Ectodermal cell (in vitro differentiated cells): ENCODE measurements around the gene CRCP.
"Not testable (repeated sequence)": the region's sequence is repeated elsewhere in the genome, so short reads cannot be mapped to it uniquely, and the experiment has no call there.

Experiments used
- H3K27ac ChIP-seq: 2 replicates; pipeline ENCODE4 v1.7.0; 2013; ENCODE audit warnings: mild to moderate bottlenecking, low read depth, low read length; ENCODE audit not compliant: insufficient read depth, poor library complexity, severe bottlenecking
- H3K27me3 ChIP-seq: 2 replicates; pipeline ENCODE4 v1.7.0; 2013; ENCODE audit warnings: mild to moderate bottlenecking, low read length; ENCODE audit not compliant: insufficient read depth, control insufficient read depth, poor library complexity, severe bottlenecking
- H3K36me3 ChIP-seq: one replicate; pipeline ENCODE4 v1.7.0; 2013; ENCODE audit warnings: low read length; ENCODE audit not compliant: control insufficient read depth, insufficient read depth
- H3K4me1 ChIP-seq: one replicate; pipeline ENCODE4 v1.7.0; 2013; ENCODE audit warnings: low read length; ENCODE audit not compliant: control insufficient read depth, insufficient read depth
- H3K4me3 ChIP-seq: 2 replicates; pipeline ENCODE4 v1.7.0; 2013; ENCODE audit warnings: low read depth, low read length, control low read depth; ENCODE audit not compliant: insufficient read depth
- H3K9me3 ChIP-seq: 2 replicates; pipeline ENCODE4 v1.7.0; 2013; ENCODE audit warnings: mild to moderate bottlenecking, low read length, moderate library complexity; ENCODE audit not compliant: control insufficient read depth
- WGBS, 2 experiments: methylation state at CpG; one replicate each; pipeline ENCODE4 v1.1.7; 2013; ENCODE audit warnings: missing lambda C conversion rate in 2 of 2; 5-methylcytosine and 5-hydroxymethylcytosine counted together

Gene CRCP

DNA sequence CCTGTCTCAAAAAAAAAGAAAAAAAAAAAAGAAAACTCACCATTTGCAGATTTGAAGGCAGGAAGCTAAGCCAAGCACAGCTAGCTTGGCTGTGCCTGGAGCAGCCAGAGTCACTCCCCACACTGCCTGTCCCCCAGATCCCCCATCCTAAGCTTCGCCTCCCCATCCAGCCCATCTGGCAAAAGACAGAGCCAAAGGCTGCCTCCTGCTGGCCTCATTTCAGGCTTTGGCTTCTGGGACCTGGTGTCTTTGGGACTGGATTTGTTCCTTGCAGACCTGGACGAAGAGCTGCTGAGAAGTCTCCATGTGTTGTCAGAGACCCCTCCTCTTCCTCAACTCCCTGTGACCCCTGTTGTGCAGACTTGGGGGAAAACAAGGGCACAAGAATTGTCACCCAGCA is 31.0 kb upstream of the CRCP start:
- Histone ChIP-seq H3K36me3 (no peaks in the 10 kb centered on the region), H3K9me3 (no peaks in the 10 kb centered on the region), H3K4me3 (no peak overlapping the region), H3K27ac (no peak overlapping the region), H3K4me1 (peaks cover 2% of the 10 kb centered on the region), H3K27me3 (no peaks in the 10 kb centered on the region)
- WGBS, 2 experiments, result 74 to 80% methylated on average over 2 of the region's 2 CpGs

DNA sequence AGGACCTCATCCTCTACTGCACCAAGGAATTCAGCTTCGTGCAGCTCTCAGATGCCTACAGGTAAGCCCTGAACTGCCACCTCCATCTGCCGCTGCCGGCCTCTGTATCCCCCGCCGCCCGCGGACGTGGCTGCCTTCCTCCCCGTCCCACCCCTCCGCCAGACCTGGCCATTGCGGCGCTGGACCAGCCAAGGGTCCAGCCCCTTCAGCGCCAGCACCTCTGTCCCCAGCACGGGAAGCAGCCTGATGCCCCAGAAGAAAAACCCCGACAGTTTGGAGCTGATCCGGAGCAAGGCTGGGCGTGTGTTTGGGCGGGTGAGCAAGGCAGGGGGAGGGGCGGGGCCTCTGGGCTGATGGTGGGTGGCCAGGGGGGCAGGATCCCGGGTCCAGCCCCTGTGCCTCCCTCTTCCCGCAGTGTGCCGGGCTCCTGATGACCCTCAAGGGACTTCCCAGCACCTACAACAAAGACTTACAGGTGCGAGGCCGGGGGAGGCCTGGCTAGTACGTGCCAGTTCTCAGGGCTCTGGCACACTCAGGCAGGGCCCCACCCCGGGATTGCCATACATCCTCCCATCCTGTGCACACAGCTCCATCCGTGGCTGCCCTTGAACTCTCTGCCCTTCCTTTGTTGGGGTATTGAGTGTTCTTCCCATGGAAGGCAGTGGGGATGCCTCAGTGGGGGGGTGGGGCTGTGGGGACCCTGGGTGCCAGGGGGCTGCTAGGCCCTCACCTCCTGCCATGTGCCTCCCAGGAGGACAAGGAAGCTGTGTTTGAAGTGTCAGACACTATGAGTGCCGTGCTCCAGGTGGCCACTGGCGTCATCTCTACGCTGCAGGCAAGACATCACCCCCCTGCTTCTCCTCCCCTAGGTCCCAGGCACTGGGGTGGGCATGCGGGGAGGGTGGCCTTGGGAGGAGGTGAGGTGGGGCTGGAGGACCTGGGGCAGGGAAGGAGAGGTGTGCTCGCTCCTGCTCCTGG is 25.5 kb upstream of the CRCP start:
- H3K4me1 ChIP-seq, result peaks cover 2% of the 10 kb centered on the region
- WGBS, 2 experiments, result 87 to 90% methylated on average over 32 of the region's 32 CpGs
- H3K9me3 ChIP-seq, result no peaks in the 10 kb centered on the region
- H3K36me3 ChIP-seq, result no peaks in the 10 kb centered on the region
- no peak overlapping the region for H3K4me3 ChIP-seq
- H3K27me3 ChIP-seq, result no peaks in the 10 kb centered on the region
- no peak overlapping the region for H3K27ac ChIP-seq

GRCh38 chr7:66092654-66093053 is 22.0 kb upstream of the CRCP start:
- WGBS, 2 experiments, result 95 to 96% methylated on average over 19 of the region's 19 CpGs
- H3K27me3 ChIP-seq, result no peaks in the 10 kb centered on the region
- H3K4me1 ChIP-seq, result no peaks in the 10 kb centered on the region
- H3K9me3 ChIP-seq, result no peaks in the 10 kb centered on the region
- H3K4me3 ChIP-seq, result no peak overlapping the region
- H3K27ac ChIP-seq, result no peak overlapping the region
- H3K36me3 ChIP-seq, result no peaks in the 10 kb centered on the region

GRCh38 chr7:66095010-66095409 is 19.6 kb upstream of the CRCP start:
- 87 to 91% methylated on average over 4 of the region's 4 CpGs for WGBS, 2 experiments

DNA sequence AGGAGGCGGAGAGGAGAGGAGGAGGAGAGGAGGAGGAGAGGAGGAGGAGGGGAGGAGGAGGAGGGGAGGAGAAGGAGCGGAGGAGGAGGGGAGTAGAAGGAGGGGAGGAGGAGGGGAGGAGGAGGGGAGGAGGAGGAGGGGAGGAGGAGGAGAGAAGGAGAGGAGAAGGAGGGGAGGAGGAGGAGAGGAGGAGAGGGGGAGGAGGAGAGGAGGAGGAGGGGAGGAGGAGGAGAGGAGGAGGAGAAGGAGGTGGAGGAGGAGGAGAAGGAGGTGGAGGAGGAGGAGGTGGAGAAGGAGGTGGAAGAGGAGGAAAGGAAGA is 15.5 kb upstream of the CRCP start:
- Histone ChIP-seq H3K4me1 (no peaks in the 10 kb centered on the region), H3K27me3 (no peaks in the 10 kb centered on the region), H3K9me3 (no peaks in the 10 kb centered on the region), H3K4me3 (no peak overlapping the region), H3K27ac (no peak overlapping the region), H3K36me3 (no peaks in the 10 kb centered on the region)
- WGBS, 2 experiments, result no CpG with 5 or more reads among the region's 2 CpGs

More at GRCh38 chr7:66095010-66095409, 19.6 kb upstream of the CRCP start:
- Histone ChIP-seq H3K4me1 (no peaks in the 10 kb centered on the region), H3K27ac (no peak overlapping the region), H3K4me3 (no peak overlapping the region), H3K9me3 (no peaks in the 10 kb centered on the region), H3K36me3 (no peaks in the 10 kb centered on the region), H3K27me3 (no peaks in the 10 kb centered on the region)

GRCh38 chr7:66099551-66100407 is 14.9 kb upstream of the CRCP start:
- 9 to 10% methylated on average over 15 of the region's 15 CpGs for WGBS, 2 experiments
- Histone ChIP-seq H3K27me3 (no peaks in the 10 kb centered on the region), H3K9me3 (no peaks in the 10 kb centered on the region), H3K4me1 (no peaks in the 10 kb centered on the region), H3K27ac (no peak overlapping the region), H3K36me3 (no peaks in the 10 kb centered on the region), H3K4me3 (no peak overlapping the region)

DNA sequence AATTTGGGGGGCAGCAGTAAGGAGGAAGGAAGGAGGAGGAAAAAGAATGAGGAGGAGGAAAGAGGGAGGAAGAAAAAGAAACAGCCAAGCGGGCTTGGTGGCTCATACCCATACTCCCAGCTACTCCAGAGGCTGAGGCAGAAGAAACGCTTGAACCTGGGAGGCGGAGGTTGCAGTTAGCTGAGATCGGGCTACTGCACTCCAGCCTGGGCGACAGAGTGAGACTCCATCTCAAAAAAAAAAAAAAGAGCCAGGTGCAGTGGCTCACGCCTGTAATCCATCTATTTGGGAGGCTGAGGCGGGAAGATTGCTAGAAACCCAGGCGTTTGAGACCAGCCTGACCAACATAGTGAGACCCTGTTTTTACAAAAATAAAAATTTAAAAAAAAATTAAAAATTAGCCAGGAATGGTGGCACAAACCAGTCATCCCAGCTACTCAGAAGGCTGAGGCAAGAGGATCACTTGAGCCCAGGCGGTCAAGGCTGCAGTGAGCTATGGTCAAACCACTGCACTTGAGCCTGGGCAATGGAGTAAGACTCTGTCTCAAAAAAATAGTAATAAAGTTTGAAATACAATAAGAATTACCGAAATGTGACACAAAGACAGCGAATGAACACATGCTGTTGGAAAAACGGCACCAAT is 14.1 kb upstream of the CRCP start:
- Histone ChIP-seq H3K4me1 (no peaks in the 10 kb centered on the region), H3K4me3 (no peak overlapping the region), H3K27me3 (no peaks in the 10 kb centered on the region), H3K9me3 (no peaks in the 10 kb centered on the region), H3K27ac (no peak overlapping the region), H3K36me3 (no peaks in the 10 kb centered on the region)
- 68% methylated on average over 12 of the region's 12 CpGs for WGBS, 2 experiments

DNA sequence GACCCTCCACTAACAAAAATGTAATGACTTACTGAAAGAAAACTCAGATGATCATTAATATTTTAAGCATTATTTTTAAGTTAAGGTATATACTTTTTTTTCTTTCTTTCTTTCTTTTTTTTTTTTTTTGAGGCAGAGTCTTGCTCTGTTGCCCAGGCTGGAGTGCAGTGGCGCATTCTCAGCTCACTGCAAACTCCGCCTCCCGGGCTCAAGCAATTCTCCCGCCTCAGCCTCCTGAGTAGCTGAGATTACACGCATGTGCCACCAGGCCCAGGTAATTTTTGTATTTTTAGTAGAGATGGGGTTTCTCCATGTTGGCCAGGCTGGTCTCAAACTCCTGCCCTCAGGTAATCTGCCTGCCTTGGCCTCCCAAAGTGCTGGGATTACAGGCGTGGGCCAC is 12.5 kb upstream of the CRCP start:
- not testable (repeated sequence) for H3K27me3 ChIP-seq

GRCh38 chr7:66103994-66104393 is 10.7 kb upstream of the CRCP start:
- H3K27ac ChIP-seq, H3K4me3 ChIP-seq, H3K9me3 ChIP-seq, H3K4me1 ChIP-seq, H3K36me3 ChIP-seq, H3K27me3 ChIP-seq: not testable (repeated sequence)
- 90 to 93% methylated on average over 3 of the region's 3 CpGs for WGBS, 2 experiments

More for the DNA sequence above, 12.5 kb upstream of the CRCP start:
- H3K4me3 ChIP-seq, H3K4me1 ChIP-seq, H3K9me3 ChIP-seq, H3K36me3 ChIP-seq, H3K27ac ChIP-seq: not testable (repeated sequence)
- WGBS, 2 experiments, result 94 to 95% methylated on average over 6 of the region's 6 CpGs

DNA sequence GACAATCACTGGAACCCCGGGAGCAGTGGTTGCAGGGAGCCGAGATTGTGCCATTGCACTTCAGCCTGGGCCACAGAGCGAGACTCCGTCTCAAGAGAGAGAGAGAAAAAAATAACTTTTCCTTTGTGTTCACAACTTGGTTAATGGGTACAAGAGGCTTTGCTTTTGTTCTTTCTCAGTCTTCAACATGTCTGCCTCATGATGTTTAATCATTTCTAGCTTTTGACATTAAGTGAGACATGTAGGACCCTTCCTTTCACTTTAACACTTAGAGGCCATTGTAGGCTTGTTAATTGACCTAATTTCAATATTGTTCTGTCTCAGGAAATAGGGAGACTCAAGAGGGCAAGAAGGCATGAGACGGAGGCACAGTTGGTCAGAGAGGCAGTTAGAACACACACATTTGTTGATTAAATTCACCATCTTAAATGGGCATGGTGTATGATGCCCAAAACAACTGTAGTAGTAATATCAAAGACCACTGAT is 9.3 kb upstream of the CRCP start:
- no peak overlapping the region for H3K27ac ChIP-seq
- WGBS, 2 experiments, result 92 to 95% methylated on average over 5 of the region's 5 CpGs
- H3K4me3 ChIP-seq, result no peak overlapping the region
- no peaks in the 10 kb centered on the region for H3K27me3 ChIP-seq
- no peaks in the 10 kb centered on the region for H3K9me3 ChIP-seq
- no peaks in the 10 kb centered on the region for H3K4me1 ChIP-seq
- no peaks in the 10 kb centered on the region for H3K36me3 ChIP-seq
